Measurements from ENCODE around the gene DOLPP1.

DNA sequence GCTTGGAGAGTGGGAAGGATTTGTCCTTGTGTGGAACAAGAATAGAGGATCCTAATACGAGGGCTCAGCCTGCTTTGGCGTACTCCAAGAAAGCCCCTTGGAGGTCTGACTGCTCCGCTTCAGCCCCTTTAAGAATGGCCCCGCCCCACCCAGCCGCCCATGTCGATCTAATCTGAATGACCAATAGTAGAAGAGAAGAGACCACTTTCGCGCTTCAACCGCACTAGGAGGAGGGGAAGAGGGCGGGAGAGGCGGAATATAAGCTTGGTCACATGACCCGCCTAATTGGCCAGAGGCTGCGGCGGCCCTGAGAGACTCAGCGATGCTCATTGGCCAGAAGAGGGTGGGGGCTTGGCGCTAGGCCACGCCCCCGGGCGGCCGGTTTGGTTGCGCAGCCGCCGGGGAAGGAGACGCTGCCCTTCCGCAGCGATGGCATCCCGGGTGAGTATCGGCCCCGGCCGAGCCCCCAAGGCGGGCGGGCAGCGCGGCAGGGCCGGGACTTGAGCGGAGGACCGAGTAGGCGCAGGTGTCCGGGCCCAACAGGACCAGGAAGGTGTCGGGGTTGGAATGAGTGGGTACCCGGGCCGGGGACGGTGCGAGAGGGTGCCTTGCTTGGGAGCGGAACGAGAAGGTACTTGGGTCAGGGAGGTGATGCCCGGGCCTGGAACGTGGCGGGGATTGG, 44.5 kb upstream of the DOLPP1 start, which contains the start of gene MIGA2:
- TF ChIP-seq, protein P1, sequence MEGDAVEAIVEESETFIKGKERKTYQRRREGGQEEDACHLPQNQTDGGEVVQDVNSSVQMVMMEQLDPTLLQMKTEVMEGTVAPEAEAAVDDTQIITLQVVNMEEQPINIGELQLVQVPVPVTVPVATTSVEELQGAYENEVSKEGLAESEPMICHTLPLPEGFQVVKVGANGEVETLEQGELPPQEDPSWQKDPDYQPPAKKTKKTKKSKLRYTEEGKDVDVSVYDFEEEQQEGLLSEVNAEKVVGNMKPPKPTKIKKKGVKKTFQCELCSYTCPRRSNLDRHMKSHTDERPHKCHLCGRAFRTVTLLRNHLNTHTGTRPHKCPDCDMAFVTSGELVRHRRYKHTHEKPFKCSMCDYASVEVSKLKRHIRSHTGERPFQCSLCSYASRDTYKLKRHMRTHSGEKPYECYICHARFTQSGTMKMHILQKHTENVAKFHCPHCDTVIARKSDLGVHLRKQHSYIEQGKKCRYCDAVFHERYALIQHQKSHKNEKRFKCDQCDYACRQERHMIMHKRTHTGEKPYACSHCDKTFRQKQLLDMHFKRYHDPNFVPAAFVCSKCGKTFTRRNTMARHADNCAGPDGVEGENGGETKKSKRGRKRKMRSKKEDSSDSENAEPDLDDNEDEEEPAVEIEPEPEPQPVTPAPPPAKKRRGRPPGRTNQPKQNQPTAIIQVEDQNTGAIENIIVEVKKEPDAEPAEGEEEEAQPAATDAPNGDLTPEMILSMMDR (IDR thresholded peaks at IDR 0.05): peak in 1 of 3 experiments; percentile 25
- TF ChIP-seq POLR2A (IDR thresholded peaks at IDR 0.05): no peak

All from testis (tissue), 2 donors.